Measurements from ENCODE around the gene CCNT2. TPM values are rescaled to one million over a fixed set of nuclear protein-coding genes. Genes with fewer than 3 reads are reported as not detected.

CCNT2 gene
- total RNA-seq, 1 donor from 2014 or later = 29.2 TPM

DNA sequence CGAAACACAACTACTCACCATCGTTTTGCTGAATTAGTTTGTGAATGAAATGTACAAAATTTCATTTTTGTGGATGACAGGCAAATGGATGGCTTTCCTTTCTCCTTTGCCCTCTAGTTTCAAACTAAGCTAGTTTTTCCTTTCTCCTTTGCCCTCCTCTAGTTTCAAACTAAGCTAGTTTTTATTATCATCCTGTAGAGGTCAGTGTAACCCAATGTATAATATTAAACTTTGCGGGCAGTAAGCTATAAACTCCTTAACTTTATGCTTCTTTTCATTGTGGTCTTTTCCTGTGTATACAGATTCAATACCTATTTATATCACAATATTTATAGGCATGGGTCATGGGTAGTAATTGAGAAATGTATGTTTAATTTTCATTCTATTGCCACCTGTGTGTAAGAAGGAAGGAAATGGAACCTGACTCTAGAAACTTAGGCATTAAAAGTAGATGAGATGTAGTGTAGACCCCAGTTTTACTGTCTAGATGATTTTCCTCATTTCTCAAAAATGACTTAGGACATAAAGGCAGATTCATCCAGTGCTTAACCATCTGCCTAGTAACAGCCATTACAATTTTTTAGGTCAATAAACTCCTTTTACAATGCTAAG, 70.5 kb downstream of the CCNT2 start:
- Mint-ChIP-seq H3K27ac (ENCODE audit: unreplicated experiment) (no peak overlapping the region), H3K27me3 (ENCODE audit: low read depth) (peaks cover 29% of the 10 kb centered on the region), H3K36me3 (ENCODE audit: low read depth) (no peaks in the 10 kb centered on the region), H3K4me3 (ENCODE audit: unreplicated experiment) (no peak overlapping the region), H3K9me3 (ENCODE audit: low read depth) (no peaks in the 10 kb centered on the region), H3K4me1 (ENCODE audit: low read depth) (no peaks in the 10 kb centered on the region)
- TF ChIP-seq, protein P1, sequence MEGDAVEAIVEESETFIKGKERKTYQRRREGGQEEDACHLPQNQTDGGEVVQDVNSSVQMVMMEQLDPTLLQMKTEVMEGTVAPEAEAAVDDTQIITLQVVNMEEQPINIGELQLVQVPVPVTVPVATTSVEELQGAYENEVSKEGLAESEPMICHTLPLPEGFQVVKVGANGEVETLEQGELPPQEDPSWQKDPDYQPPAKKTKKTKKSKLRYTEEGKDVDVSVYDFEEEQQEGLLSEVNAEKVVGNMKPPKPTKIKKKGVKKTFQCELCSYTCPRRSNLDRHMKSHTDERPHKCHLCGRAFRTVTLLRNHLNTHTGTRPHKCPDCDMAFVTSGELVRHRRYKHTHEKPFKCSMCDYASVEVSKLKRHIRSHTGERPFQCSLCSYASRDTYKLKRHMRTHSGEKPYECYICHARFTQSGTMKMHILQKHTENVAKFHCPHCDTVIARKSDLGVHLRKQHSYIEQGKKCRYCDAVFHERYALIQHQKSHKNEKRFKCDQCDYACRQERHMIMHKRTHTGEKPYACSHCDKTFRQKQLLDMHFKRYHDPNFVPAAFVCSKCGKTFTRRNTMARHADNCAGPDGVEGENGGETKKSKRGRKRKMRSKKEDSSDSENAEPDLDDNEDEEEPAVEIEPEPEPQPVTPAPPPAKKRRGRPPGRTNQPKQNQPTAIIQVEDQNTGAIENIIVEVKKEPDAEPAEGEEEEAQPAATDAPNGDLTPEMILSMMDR (IDR thresholded peaks at IDR 0.05) = peak; percentile 84
- DNase-seq (ENCODE audit: low spot score) = no peak

- no peak for DNase-seq (ENCODE audit: low spot score)
- H3K27ac Mint-ChIP-seq (ENCODE audit: unreplicated experiment) = no peak overlapping the region
- no peaks in the 10 kb centered on the region for H3K36me3 Mint-ChIP-seq (ENCODE audit: low read depth)
- no peak overlapping the region for H3K4me3 Mint-ChIP-seq (ENCODE audit: unreplicated experiment)
- TF ChIP-seq, protein P1 (IDR thresholded peaks at IDR 0.05) = no peak
- no peaks in the 10 kb centered on the region for H3K9me3 Mint-ChIP-seq (ENCODE audit: low read depth)
- H3K4me1 Mint-ChIP-seq (ENCODE audit: low read depth) = peaks cover 5% of the 10 kb centered on the region
- H3K27me3 Mint-ChIP-seq (ENCODE audit: low read depth) = peaks cover 7% of the 10 kb centered on the region
Measured at GRCh38 chr2:134999521-134999920, 80.9 kb downstream of the CCNT2 start.

GRCh38 chr2:135002836-135003235, 84.2 kb downstream of the CCNT2 start:
- H3K36me3 Mint-ChIP-seq (ENCODE audit: low read depth) = no peaks in the 10 kb centered on the region
- peaks cover 5% of the 10 kb centered on the region for H3K4me1 Mint-ChIP-seq (ENCODE audit: low read depth)
- H3K27ac Mint-ChIP-seq (ENCODE audit: unreplicated experiment) = no peak overlapping the region
- TF ChIP-seq, protein P1 (IDR thresholded peaks at IDR 0.05) = no peak
- no peak overlapping the region for H3K4me3 Mint-ChIP-seq (ENCODE audit: unreplicated experiment)
- peaks cover 12% of the 10 kb centered on the region for H3K27me3 Mint-ChIP-seq (ENCODE audit: low read depth)
- DNase-seq (ENCODE audit: low spot score) = no peak
- H3K9me3 Mint-ChIP-seq (ENCODE audit: low read depth) = no peaks in the 10 kb centered on the region

DNA sequence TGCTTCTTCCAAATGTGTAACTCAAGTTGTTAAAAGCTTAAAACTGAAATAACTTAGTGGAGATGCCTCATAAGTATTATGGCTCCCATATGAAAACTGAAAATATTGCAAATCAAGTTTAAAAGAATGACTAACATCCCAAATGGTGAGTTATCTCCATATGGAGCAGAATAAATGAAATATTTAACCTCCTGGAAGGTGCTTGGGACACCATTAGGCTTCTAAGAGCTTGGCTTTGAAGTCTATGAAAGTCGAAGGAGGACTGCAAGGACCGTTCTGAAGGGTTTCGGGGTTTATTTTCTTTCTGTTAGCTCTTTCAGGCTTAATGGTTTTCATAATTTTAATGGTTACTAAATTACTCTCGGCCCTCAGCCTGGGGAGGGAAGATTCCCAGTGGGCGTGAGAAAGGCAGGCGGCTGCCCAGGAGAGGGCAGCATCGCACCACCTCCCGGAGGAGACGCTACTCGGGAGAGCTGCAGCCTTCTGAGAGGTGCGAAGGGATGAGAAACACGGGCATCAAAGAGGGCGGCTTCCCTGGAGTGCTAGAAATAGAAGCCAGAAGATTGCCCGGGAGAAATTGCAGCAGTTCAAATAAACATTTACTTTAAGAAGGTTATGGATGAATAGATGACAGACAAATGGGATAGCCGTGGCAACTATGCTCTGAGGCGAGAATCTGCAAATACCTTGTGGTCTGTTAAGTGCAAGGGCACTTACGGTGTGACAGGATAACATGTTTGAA, 85.6 kb downstream of the CCNT2 start:
- TF ChIP-seq, protein P1 (IDR thresholded peaks at IDR 0.05) = peak; percentile 100
- Mint-ChIP-seq H3K4me1 (ENCODE audit: low read depth) (peaks cover 5% of the 10 kb centered on the region), H3K27me3 (ENCODE audit: low read depth) (peaks cover 12% of the 10 kb centered on the region), H3K27ac (ENCODE audit: unreplicated experiment) (no peak overlapping the region), H3K9me3 (ENCODE audit: low read depth) (no peaks in the 10 kb centered on the region), H3K4me3 (ENCODE audit: unreplicated experiment) (no peak overlapping the region), H3K36me3 (ENCODE audit: low read depth) (no peaks in the 10 kb centered on the region)
- DNase-seq (ENCODE audit: low spot score) = no peak

DNA sequence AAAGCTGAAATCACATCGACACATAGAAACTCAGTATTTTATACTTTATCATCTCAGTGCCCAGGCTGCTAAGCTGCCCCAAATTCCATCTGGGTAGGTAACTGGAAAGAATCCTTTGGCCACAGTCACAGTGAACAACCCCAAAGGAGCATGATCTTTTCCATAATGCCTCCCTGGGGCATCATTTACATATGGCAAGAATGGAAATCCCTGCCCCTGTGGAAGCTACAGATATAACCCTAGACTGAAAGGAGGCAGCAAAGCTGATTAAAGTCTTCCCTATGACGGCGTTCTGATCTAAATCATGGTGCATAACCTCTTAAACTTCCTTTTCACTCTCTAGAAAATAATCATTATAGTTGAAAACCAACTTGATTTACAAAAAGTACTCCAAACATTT, 87.1 kb downstream of the CCNT2 start:
- Mint-ChIP-seq H3K4me3 (ENCODE audit: unreplicated experiment) (no peak overlapping the region), H3K27me3 (ENCODE audit: low read depth) (peaks cover 18% of the 10 kb centered on the region), H3K36me3 (ENCODE audit: low read depth) (no peaks in the 10 kb centered on the region), H3K9me3 (ENCODE audit: low read depth) (no peaks in the 10 kb centered on the region), H3K27ac (ENCODE audit: unreplicated experiment) (no peak overlapping the region), H3K4me1 (ENCODE audit: low read depth) (peaks cover 5% of the 10 kb centered on the region)
- DNase-seq (ENCODE audit: low spot score) = no peak
- TF ChIP-seq, protein P1 (IDR thresholded peaks at IDR 0.05) = no peak

Other genes starting within 250 kb of the CCNT2 start
- gene TMEM163, start 199.8 kb upstream of the CCNT2 start, total RNA-seq = 0.07 TPM in 1 of 3 replicates, not detected in the others
- gene ACMSD, start 80.2 kb upstream of the CCNT2 start, total RNA-seq = not detected in 3 replicates
- gene MAP3K19, start 128.6 kb downstream of the CCNT2 start, total RNA-seq = not detected in 3 replicates
- gene RAB3GAP1, start 133.5 kb downstream of the CCNT2 start, total RNA-seq = 47.2 to 50.4 TPM (median 48.7 TPM) in 3 replicates